BJ (cell line): ENCODE measurements around the gene SLX4IP. TPM values are rescaled to one million over a fixed set of nuclear protein-coding genes. Genes with fewer than 3 reads are reported as not detected.

ENCODE experiments used
- CTCF ChIA-PET: fragments of 350-600 bp; formaldehyde crosslinking; extraction: SDS; loops from one replicate; lab custom pipeline; 2021; ENCODE audit warnings: antibody characterized with exemption, inconsistent platforms; lab: Yijun Ruan, JAX
- POLR2A ChIA-PET: fragments of 300-600 bp; sonication (Branson Sonifier 250); formaldehyde crosslinking; extraction: SDS; loops from one replicate; lab custom pipeline; 2021; ENCODE audit warnings: antibody characterized with exemption; lab: Charles Lee
- DNase-seq: peaks from one replicate; pipeline ENCODE4 v3.0.0-alpha.2; 2011; ENCODE audit warnings: low read depth
- H3K27me3 ChIP-seq: 2 replicates; pipeline ENCODE4 v1.6.0; 2011; ENCODE audit warnings: low read length; ENCODE audit not compliant: control insufficient read depth, insufficient read depth
- H3K36me3 ChIP-seq: 2 replicates; pipeline ENCODE4 v1.5.1; 2011; ENCODE audit warnings: low read length; ENCODE audit not compliant: control insufficient read depth, insufficient read depth
- H3K4me3 ChIP-seq: 2 replicates; pipeline ENCODE4 v1.5.1; 2011; ENCODE audit warnings: low read depth, mild to moderate bottlenecking, control low read depth, low read length
- CTCF ChIP-seq: IDR thresholded peaks from 2 replicates; pipeline ENCODE4 v1.5.1; 2011; ENCODE audit warnings: low read depth, mild to moderate bottlenecking, control low read depth, inconsistent platforms, low read length, moderate library complexity; ENCODE audit not compliant: insufficient read depth
- polyA plus RNA-seq: library from polyadenylated mRNA; depleted of rRNA; stranded (reverse); fragments of >200 nt; gene quantifications from 2 replicates; pipeline ENCODE4 v1.2.3, GENCODE V29; 2011

SLX4IP gene
- polyA plus RNA-seq, 1 experiment, result 1.6 TPM

- ChIA-PET CTCF (no interaction called here), POLR2A (interaction anchor here (0.6 kb wide), 1 partner anchor 387 kb away, joined by 3 read pairs; no protein-coding TSS in a partner anchor)
- Histone ChIP-seq H3K36me3 (no peaks in the 10 kb centered on the region), H3K27me3 (no peaks in the 10 kb centered on the region), H3K4me3 (no peak overlapping the region)
- no peak for TF ChIP-seq CTCF
- DNase-seq, result no peak
Observed at GRCh38 chr20:10505827-10506226, 70.7 kb downstream of the SLX4IP start.

- Histone ChIP-seq H3K36me3 (no peaks in the 10 kb centered on the region), H3K27me3 (no peaks in the 10 kb centered on the region), H3K4me3 (no peak overlapping the region)
- CTCF ChIA-PET, result no interaction called here
- no peak for TF ChIP-seq CTCF
- DNase-seq, result no peak
- POLR2A ChIA-PET, result no interaction called here
Observed at GRCh38 chr20:10507052-10507451, 71.9 kb downstream of the SLX4IP start.

- ChIA-PET POLR2A (no interaction called here), CTCF (no interaction called here)
- Histone ChIP-seq H3K36me3 (no peaks in the 10 kb centered on the region), H3K4me3 (no peak overlapping the region), H3K27me3 (no peaks in the 10 kb centered on the region)
- no peak for TF ChIP-seq CTCF
- no peak for DNase-seq
Observed at GRCh38 chr20:10508060-10508459, 73.0 kb downstream of the SLX4IP start.

GRCh38 chr20:10508468-10509251 lies 73.6 kb downstream of the SLX4IP start:
- no peak overlapping the region for H3K4me3 ChIP-seq
- CTCF ChIA-PET, result no interaction called here
- H3K36me3 ChIP-seq, result no peaks in the 10 kb centered on the region
- no peak for TF ChIP-seq CTCF
- H3K27me3 ChIP-seq, result no peaks in the 10 kb centered on the region
- POLR2A ChIA-PET, result interaction anchor here (0.5 kb wide), 1 partner anchor 211 kb away, joined by 7 read pairs; no protein-coding TSS in a partner anchor
- no peak for DNase-seq

- Histone ChIP-seq H3K27me3 (no peaks in the 10 kb centered on the region), H3K36me3 (no peaks in the 10 kb centered on the region), H3K4me3 (no peak overlapping the region)
- no peak for DNase-seq
- TF ChIP-seq CTCF, result no peak
- POLR2A ChIA-PET, result no interaction called here
- CTCF ChIA-PET, result no interaction called here
Observed at GRCh38 chr20:10509376-10509775, 74.3 kb downstream of the SLX4IP start.
